ENCODE data around the gene PRORP. TPM values are rescaled to one million over a fixed set of nuclear protein-coding genes. Genes with fewer than 3 reads are reported as not detected.

PRORP gene
- polyA plus RNA-seq, 1 of the 3 experiments (the other 2 are of a cell fraction) = 17.9 TPM

- ChIA-PET CTCF (no interaction called here), POLR2A (no interaction called here)
- no peak for DNase-seq
Observed at GRCh38 chr14:35079742-35080141, 42.6 kb upstream of the PRORP start.

GRCh38 chr14:35083530-35084150, 38.7 kb upstream of the PRORP start:
- ChIA-PET CTCF (interaction anchor here (1.2 to 1.6 kb wide), 2 partner anchors 9 to 19 kb away, joined by 3 read pairs; no protein-coding TSS in a partner anchor), POLR2A (no interaction called here)
- no peak for DNase-seq
- no peak for TF ChIP-seq YY1 (IDR thresholded peaks at IDR 0.05; ENCODE audit: low read depth)
- TF ChIP-seq SMC3 (IDR thresholded peaks at IDR 0.05; ENCODE audit: low read depth, low read length) = no peak
- TF ChIP-seq, protein P1, sequence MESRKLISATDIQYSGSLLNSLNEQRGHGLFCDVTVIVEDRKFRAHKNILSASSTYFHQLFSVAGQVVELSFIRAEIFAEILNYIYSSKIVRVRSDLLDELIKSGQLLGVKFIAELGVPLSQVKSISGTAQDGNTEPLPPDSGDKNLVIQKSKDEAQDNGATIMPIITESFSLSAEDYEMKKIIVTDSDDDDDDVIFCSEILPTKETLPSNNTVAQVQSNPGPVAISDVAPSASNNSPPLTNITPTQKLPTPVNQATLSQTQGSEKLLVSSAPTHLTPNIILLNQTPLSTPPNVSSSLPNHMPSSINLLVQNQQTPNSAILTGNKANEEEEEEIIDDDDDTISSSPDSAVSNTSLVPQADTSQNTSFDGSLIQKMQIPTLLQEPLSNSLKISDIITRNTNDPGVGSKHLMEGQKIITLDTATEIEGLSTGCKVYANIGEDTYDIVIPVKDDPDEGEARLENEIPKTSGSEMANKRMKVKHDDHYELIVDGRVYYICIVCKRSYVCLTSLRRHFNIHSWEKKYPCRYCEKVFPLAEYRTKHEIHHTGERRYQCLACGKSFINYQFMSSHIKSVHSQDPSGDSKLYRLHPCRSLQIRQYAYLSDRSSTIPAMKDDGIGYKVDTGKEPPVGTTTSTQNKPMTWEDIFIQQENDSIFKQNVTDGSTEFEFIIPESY (IDR thresholded peaks at IDR 0.05; ENCODE audit: borderline replicate concordance, low read depth) = no peak
- no peak for TF ChIP-seq NFIC (IDR thresholded peaks at IDR 0.05; ENCODE audit: borderline replicate concordance)
- no peak for TF ChIP-seq RFX5 (IDR thresholded peaks at IDR 0.05; ENCODE audit: low read length)
- no peak for TF ChIP-seq CTCF (IDR thresholded peaks at IDR 0.05)
- TF ChIP-seq RXRA (IDR thresholded peaks at IDR 0.05; ENCODE audit: borderline replicate concordance, low read depth) = no peak
- Histone ChIP-seq H3K4me2 (no peak overlapping the region), H3K9me3 (no peaks in the 10 kb centered on the region), H3K4me1 (ENCODE audit: control insufficient read depth in 1 of 2, insufficient read depth in 2 of 2, low read depth in 1 of 2, low read length in 1 of 2) (no peaks in the 10 kb centered on the region), H3K79me2 (ENCODE audit: insufficient read depth) (0 out of 2 replicates have a peak, but pooled peaks cover 3% of the 10 kb centered on the region), H3F3A (replicated peaks; ENCODE audit: insufficient read depth) (peaks cover 35% of the 10 kb centered on the region), H3K27me3 (ENCODE audit: insufficient read depth) (no peaks in the 10 kb centered on the region), H2AFZ (ENCODE audit: low read depth) (no peak overlapping the region), H3K27ac (ENCODE audit: low read depth in 2 of 2, low read length in 1 of 2) (no peak overlapping the region), H3K9me2 (no peaks in the 10 kb centered on the region), H3K36me3 (replicated peaks in 1 of 2; ENCODE audit: control insufficient read depth in 1 of 2, insufficient read depth in 2 of 2, low read length in 1 of 2) (peaks cover 47 to 70% of the 10 kb centered on the region in 2 experiments), H3K4me3 (ENCODE audit: low read depth in 2 of 2, low read length in 1 of 2) (no peak overlapping the region), H4K20me1 (ENCODE audit: insufficient read depth) (no peaks in the 10 kb centered on the region), H3K9ac (no peak overlapping the region)
- 95% methylated on average over 8 of the region's 8 CpGs for WGBS (ENCODE audit: low lambda C conversion rate)

More at GRCh38 chr14:35079742-35080141, 42.6 kb upstream of the PRORP start:
- 0 out of 2 replicates have a peak, but pooled peaks cover 3% of the 10 kb centered on the region for H3K79me2 ChIP-seq (ENCODE audit: insufficient read depth)
- 87% methylated on average over 1 of the region's 1 CpG for WGBS (ENCODE audit: low lambda C conversion rate)
- H3K9me2 ChIP-seq = no peaks in the 10 kb centered on the region
- no peak overlapping the region for H3K4me3 ChIP-seq (ENCODE audit: low read depth in 2 of 2, low read length in 1 of 2)
- peaks cover 17% of the 10 kb centered on the region for H3F3A ChIP-seq (replicated peaks; ENCODE audit: insufficient read depth)
- H3K36me3 ChIP-seq (replicated peaks in 1 of 2; ENCODE audit: control insufficient read depth in 1 of 2, insufficient read depth in 2 of 2, low read length in 1 of 2) = peaks cover 36 to 56% of the 10 kb centered on the region in 2 experiments
- no peak overlapping the region for H3K4me2 ChIP-seq
- no peak for TF ChIP-seq POLR2AphosphoS5 (IDR thresholded peaks at IDR 0.05; ENCODE audit: low read depth, low read length)
- no peak for TF ChIP-seq NFIC (IDR thresholded peaks at IDR 0.05; ENCODE audit: borderline replicate concordance)
- TF ChIP-seq IRF3 (IDR thresholded peaks at IDR 0.05; ENCODE audit: low read depth, low read length) = no peak
- TF ChIP-seq FOXM1 (IDR thresholded peaks at IDR 0.05; ENCODE audit: low read depth) = no peak
- no peak for TF ChIP-seq TEAD4 (IDR thresholded peaks at IDR 0.05; ENCODE audit: borderline replicate concordance, insufficient read depth)
- TF ChIP-seq MAX (IDR thresholded peaks at IDR 0.05; ENCODE audit: low read depth) = no peak
- TF ChIP-seq EP300 (IDR thresholded peaks at IDR 0.05; ENCODE audit: borderline replicate concordance in 1 of 2, low read depth in 1 of 2, low read length in 1 of 2) = no peak
- TF ChIP-seq YY1 (IDR thresholded peaks at IDR 0.05; ENCODE audit: low read depth) = no peak
- TF ChIP-seq, protein P2, sequence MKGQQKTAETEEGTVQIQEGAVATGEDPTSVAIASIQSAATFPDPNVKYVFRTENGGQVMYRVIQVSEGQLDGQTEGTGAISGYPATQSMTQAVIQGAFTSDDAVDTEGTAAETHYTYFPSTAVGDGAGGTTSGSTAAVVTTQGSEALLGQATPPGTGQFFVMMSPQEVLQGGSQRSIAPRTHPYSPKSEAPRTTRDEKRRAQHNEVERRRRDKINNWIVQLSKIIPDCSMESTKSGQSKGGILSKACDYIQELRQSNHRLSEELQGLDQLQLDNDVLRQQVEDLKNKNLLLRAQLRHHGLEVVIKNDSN (IDR thresholded peaks at IDR 0.05; ENCODE audit: borderline replicate concordance, low read depth) = no peak
- no peak for TF ChIP-seq GABPA (IDR thresholded peaks at IDR 0.05; ENCODE audit: low read depth)
- TF ChIP-seq EZH2phosphoT487 (IDR thresholded peaks at IDR 0.05; ENCODE audit: borderline replicate concordance, low read depth) = no peak
- TF ChIP-seq SMC3 (IDR thresholded peaks at IDR 0.05; ENCODE audit: low read depth, low read length) = no peak
- H4K20me1 ChIP-seq (ENCODE audit: insufficient read depth) = no peaks in the 10 kb centered on the region
- H3K9ac ChIP-seq = no peak overlapping the region
- no peak overlapping the region for H2AFZ ChIP-seq (ENCODE audit: low read depth)
- H3K4me1 ChIP-seq (ENCODE audit: control insufficient read depth in 1 of 2, insufficient read depth in 2 of 2, low read depth in 1 of 2, low read length in 1 of 2) = no peaks in the 10 kb centered on the region
- H3K27me3 ChIP-seq (ENCODE audit: insufficient read depth) = no peaks in the 10 kb centered on the region
- no peak overlapping the region for H3K27ac ChIP-seq (ENCODE audit: low read depth in 2 of 2, low read length in 1 of 2)
- H3K9me3 ChIP-seq = no peaks in the 10 kb centered on the region
